GM10847 (cell line): ENCODE results near the gene TPP2.

Experiments
- POLR2A ChIP-seq: IDR thresholded peaks from 2 replicates; pipeline ENCODE4 v1.6.1; 2011; ENCODE audit not compliant: insufficient read length; ENCODE audit errors: extremely low read depth

The TPP2 gene

GRCh38 chr13:102626928-102627327, 30.1 kb downstream of the TPP2 start:
- no peak for TF ChIP-seq POLR2A

GRCh38 chr13:102628559-102628958, 31.8 kb downstream of the TPP2 start:
- TF ChIP-seq POLR2A, result no peak

GRCh38 chr13:102631198-102631597, 34.4 kb downstream of the TPP2 start:
- TF ChIP-seq POLR2A, result no peak

GRCh38 chr13:102638741-102639140, 42.0 kb downstream of the TPP2 start:
- no peak for TF ChIP-seq POLR2A

- no peak for TF ChIP-seq POLR2A
Observed at GRCh38 chr13:102642029-102642428, 45.2 kb downstream of the TPP2 start.

- no peak for TF ChIP-seq POLR2A
Observed at GRCh38 chr13:102642475-102642874, 45.7 kb downstream of the TPP2 start.

- TF ChIP-seq POLR2A, result no peak
Observed at GRCh38 chr13:102643656-102644055, 46.9 kb downstream of the TPP2 start.

GRCh38 chr13:102645701-102646100, 48.9 kb downstream of the TPP2 start:
- TF ChIP-seq POLR2A, result no peak

- TF ChIP-seq POLR2A, result no peak
Observed at GRCh38 chr13:102648046-102648445, 51.3 kb downstream of the TPP2 start.

GRCh38 chr13:102650444-102650843, 53.7 kb downstream of the TPP2 start:
- no peak for TF ChIP-seq POLR2A

- no peak for TF ChIP-seq POLR2A
Observed at GRCh38 chr13:102651392-102651791, 54.6 kb downstream of the TPP2 start.

GRCh38 chr13:102651892-102652291, 55.1 kb downstream of the TPP2 start:
- no peak for TF ChIP-seq POLR2A

- no peak for TF ChIP-seq POLR2A
Observed at GRCh38 chr13:102654756-102655155, 58.0 kb downstream of the TPP2 start.

- TF ChIP-seq POLR2A, result no peak
Observed at GRCh38 chr13:102657630-102658029, 60.8 kb downstream of the TPP2 start.

GRCh38 chr13:102658660-102659059, 61.9 kb downstream of the TPP2 start:
- TF ChIP-seq POLR2A, result no peak

- TF ChIP-seq POLR2A, result no peak
Observed at GRCh38 chr13:102659168-102659713, 62.5 kb downstream of the TPP2 start.

GRCh38 chr13:102667023-102667422, 70.2 kb downstream of the TPP2 start:
- no peak for TF ChIP-seq POLR2A

- no peak for TF ChIP-seq POLR2A
Observed at GRCh38 chr13:102667911-102668310, 71.1 kb downstream of the TPP2 start.
